GM18520 (cell line): ENCODE measurements around the gene PRRC2B.
"Not testable (repeated sequence)": the region's sequence is repeated elsewhere in the genome, so short reads cannot be mapped to it uniquely, and the experiment has no call there.

Experiments
- ATAC-seq: cut with Tn5 transposase; IDR thresholded peaks from one replicate; pipeline ENCODE4 v1.9.1; 2021; ENCODE audit not compliant: unreplicated experiment

The PRRC2B gene

DNA sequence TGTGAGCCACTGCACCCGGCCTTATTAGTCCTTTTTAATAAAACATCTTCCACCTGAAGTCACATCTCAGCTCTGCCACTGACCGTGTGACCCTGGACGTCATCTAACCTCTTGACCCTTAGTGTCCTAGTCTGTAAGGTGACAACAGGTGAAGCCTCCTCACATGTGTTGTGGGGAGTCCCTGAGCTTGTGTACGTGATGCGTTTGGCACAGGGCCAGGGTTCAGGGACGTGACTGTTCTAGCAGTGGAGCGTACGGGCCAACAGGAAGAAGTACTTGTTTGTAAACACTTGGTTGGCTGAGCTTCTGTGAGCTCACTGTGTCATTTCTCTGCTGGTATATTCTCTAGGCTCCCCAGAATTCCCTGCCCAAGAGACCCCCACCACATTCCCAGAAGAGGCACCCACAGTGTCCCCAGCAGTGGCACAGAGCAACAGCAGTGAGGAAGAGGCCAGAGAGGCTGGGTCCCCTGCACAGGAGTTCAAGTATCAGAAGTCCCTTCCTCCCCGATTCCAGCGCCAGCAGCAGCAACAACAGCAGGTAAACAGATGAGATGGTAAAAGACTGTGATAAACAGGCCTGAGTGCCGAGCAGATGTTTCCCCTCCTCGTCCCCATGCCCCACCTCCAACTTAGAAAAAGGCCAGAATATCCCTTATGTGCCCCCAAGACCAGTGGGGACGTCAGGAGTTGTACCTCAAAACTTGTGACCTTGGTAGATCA, 73.5 kb downstream of the PRRC2B start:
- ATAC-seq: no peak

DNA sequence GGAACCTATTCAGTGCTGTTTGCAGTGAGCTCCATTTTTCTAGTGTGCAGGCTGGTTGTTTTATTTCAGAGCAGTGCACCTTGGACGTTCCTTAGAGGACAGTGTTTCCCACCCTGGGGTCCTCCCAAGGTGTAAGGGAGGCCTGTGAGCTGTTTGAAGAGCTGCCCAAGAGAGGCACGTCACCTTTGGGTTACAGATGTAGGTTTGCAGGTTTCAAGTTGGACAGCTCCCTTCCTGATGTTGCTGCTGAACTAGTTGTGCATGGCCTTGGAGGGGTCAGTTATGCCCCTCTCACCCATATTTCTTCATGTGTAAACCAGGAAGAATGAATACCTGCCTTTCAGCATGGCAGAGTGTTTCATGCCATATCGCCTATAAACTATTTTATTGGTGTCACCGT, 74.1 kb downstream of the PRRC2B start:
- no peak for ATAC-seq

DNA sequence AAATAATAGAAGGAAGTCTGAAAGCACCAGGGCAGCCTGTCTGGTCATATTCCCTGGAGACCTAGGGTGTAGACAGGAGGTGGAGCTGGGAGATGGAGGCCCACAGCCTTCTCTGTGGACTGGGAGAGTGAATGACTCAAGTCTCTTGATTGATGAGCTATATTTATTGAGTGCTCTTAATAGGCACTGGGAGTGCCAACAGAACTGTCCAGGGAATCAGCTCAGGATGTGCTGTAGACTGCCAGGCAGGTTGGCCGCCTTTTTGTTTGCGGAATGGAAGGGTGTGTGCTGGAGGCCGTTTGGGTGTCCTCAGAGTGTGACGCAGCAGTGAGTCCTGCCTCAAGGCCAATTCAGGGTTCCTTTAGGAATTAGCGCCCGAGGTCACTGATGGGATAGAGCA, 75.5 kb downstream of the PRRC2B start:
- no peak for ATAC-seq

DNA sequence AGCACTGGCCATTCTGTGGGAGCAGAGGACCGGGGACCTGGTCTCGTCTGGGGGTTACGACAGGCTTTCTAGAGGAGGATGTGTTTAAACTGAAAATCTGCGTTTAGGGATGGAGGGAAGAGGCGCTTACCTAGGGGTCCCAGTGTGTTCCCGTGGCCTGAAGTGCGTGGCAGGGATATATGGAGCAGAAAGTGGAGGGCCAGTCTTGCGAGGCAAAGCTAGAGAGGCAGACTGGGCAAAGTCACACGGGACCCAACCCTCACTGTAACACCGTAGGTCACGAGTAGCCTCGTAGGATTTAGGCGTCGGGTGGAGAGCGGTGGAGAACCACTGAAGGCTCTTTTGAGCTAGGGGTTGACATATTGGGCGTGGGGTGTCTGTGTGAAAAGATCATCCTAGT, 76.1 kb downstream of the PRRC2B start:
- ATAC-seq: no peak

DNA sequence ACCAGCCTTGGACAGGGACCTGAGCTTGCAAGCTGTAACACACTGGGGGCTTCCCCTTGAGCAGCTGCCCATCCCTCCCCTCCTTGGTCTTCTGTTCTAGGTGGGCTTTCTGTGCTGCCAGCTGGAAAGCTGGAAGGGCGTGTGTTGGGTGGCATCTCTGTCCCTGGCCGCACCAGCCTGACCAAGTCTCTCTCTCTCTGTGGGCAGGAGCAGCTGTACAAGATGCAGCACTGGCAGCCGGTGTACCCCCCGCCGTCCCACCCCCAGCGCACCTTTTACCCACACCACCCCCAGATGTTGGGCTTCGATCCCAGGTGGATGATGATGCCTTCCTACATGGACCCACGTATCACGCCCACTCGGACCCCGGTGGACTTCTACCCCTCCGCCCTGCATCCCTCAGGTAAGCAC, 76.7 kb downstream of the PRRC2B start:
- no peak for ATAC-seq

DNA sequence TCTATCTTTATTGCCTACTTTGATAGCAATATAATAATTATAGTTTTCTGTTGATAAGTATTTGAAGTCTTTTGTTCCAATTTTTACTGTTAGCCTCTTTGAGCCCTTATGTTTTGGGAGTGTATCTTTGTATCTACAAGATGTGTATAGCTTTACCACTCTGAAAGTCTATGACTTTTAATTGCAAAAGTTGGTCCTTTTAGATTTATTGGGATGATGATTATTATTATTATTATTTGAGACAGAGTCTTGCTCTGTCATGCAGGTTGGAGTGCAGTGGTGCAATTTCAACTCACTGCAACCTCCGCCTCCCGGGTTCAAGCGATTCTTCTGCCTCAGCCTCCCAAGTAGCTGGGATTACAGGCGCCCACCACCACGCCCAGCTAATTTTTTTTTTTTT, 78.2 kb downstream of the PRRC2B start:
- ATAC-seq: not testable (repeated sequence)

DNA sequence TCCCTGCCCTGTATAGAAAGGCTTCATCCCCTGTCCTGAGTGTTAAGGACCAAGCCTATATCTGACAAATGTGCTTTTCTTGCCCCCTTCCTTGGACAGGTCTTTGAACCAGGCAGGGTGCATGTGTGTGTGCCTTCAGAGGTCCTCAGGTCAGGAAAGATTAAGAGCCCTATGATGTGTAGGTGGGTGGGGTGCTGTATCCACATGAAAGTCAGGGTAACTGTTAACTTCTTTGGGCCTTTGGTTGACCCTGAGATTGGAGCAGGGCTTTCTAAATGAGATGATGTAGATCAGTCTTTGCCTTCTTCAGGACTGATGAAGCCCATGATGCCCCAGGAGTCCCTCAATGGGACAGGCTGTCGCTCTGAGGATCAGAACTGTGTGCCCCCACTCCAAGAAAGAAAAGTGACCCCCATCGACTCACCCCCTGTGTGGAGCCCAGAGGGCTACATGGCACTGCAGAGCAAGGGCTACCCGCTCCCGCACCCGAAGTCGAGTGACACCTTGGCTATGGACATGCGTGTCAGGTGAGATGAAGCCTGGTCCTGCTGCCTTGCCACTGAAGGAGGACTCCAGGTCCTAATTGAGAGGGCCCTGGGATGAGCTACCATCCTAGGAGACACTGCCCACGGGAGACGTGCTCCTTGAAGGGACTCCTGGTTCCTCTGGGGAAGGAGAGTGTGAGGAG, 79.5 kb downstream of the PRRC2B start:
- ATAC-seq: no peak

DNA sequence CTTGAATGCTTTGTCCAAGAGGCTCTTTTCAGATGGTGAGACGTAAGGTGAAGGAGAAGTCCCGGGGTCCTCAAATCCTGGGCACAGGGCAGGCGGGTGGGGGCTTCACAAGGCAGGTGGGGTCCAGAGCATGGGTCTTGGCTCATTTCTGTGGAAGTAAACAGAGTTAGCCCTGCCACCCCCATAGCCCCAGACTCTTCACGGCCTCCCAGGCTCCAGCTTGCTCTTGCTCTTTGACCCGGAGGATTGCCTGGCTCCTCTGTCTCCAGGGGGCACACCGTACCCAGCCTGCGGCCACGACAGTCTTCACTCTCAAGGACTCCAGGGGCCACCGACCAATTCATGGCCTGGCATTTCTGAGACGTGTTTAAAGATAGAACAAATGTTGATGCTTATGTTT, 80.0 kb downstream of the PRRC2B start:
- ATAC-seq: no peak

DNA sequence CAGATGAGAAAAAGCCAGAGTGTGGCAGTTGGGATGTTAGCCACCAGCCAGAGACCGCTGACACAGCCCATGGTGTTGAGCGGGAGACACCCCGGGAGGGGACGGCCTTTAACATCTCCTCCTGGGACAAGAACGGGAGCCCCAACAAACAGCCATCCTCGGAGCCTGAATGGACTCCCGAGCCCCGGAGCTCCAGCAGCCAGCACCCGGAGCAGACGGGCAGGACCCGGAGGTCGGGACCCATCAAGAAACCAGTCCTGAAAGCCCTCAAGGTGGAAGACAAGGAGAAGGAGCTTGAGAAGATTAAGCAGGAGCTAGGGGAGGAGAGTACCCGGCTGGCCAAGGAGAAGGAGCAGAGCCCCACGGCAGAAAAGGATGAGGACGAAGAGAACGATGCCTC, 80.8 kb downstream of the PRRC2B start:
- ATAC-seq: no peak

DNA sequence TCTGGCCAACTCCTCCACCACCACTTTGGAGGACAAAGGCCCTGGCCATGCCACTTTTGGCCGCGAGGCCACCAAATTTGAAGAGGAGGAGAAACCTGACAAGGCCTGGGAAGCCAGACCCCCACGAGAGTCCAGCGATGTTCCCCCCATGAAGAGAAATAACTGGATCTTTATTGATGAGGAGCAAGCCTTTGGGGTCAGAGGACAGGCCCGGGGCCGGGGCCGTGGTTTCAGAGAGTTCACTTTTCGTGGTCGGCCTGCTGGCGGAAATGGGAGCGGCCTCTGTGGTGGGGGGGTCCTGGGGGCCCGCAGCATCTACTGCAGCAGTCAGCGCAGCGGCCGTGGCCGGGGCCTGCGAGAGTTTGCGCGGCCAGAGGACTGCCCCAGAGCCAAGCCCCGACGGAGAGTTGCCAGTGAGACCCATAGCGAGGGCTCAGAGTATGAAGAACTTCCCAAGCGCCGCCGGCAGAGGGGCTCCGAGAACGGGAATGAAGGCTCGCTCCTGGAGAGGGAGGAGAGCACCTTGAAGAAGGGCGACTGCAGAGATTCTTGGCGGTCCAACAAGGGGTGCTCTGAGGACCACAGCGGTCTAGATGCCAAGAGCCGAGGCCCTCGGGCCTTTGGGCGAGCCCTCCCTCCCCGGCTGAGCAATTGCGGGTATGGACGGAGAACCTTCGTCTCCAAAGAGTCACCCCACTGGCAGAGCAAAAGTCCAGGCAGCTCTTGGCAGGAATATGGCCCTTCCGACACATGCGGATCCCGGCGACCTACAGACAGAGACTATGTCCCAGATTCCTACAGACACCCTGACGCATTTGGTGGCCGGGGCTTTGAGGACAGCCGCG, 81.4 kb downstream of the PRRC2B start:
- no peak for ATAC-seq

DNA sequence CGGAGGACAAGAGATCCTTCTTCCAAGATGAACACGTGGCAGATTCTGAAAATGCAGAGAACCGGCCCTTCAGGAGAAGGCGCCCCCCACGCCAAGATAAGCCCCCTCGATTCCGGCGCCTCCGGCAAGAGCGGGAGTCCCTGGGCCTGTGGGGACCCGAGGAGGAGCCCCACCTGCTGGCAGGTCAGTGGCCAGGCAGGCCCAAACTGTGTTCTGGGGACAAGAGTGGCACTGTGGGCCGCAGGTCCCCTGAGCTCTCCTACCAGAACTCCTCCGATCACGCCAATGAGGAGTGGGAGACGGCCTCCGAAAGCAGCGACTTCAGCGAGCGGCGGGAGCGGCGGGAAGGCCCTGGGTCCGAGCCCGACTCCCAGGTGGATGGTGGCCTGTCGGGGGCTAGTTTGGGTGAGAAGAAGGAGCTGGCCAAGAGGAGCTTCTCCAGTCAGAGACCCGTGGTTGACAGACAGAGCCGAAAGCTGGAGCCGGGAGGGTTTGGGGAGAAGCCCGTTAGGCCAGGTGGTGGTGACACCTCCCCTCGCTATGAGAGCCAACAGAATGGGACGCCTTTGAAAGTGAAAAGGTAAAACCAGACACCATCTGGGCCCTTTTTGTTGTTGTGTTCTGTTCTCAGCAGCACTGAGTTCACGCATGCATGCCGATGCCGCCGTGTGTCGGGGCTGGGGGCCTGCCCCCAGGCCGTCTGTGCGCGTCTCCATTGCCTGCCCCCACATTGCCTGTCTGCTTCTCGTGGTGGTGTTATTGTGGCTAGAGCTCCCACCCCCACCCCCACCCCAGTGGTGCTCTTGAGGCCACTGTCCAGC, 82.3 kb downstream of the PRRC2B start:
- ATAC-seq: no peak

DNA sequence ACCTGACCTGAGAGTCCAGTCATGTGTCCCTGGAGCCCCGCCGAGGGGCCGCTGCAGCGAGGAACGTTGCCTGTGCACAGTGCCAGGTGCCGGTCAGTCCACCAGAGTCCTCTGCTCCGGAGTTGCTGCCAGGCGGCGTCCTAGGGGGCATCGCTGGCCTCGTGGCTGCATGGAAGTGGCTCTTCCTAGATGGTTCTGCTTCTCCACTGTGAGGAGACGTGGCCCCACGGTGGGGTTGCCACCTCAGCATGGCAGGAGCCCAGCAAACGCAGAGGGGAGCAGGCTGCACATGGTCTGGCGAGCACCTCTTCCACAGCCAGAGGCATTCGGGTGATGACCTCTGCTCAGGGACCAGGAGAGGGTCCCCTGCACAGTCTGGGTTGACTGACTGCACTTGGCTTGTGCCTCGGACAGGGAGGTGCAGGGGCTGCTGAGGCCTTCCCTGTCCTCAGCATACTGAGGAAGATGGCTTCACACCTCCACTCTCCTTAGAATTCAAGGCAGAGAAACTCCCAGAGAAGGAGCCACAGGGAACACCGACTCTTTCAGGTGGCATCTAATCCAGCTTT, 83.0 kb downstream of the PRRC2B start:
- no peak for ATAC-seq

DNA sequence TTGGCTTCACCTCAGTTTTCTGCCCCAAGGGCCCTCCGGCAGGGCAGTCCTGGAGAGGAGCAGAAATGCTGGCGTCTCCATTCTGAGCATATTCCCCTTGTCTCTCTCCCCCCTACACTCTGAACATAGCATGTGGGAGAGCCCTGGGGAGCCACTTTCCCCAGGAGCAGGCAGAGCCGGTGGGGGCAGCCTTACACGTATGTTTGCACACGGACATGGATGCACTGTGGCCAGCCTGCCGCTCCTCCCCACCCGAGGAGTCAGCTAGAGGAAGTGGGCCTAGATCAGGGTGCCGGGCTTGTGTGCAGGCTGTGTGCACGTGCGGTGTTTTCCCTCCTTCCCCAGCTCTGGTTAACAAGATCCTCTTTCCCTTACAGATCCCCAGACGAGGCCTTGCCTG, 83.5 kb downstream of the PRRC2B start:
- ATAC-seq: no peak

DNA sequence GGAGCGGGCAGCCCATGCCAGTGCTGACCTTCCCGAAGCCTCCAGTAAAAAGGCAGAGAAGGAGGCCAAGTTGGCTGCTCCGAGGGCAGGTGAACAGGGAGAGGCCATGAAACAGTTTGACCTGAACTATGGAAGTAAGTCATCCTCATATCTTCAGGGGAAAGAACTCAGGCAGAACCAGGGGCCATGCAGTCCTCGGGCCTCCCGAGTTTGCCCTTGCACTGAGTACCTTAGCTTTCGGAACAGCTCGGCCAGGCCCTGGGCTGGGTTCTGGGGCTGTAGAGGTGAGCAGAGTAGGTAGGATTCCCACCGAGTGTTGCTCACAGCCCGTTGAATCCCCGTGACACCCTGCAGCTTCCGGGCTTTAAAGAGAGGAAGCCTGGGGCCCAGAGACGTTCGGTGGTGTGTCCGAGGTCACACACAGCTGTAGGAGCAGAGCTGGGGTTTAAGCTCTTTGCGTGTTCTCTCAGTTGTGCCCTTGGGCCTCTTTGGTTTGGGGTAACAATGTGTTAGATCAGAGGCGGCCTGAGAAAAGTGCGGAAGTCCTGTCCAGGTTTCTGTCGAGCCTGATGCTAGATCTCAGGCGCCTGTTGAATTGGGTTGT, 84.0 kb downstream of the PRRC2B start:
- ATAC-seq: no peak

DNA sequence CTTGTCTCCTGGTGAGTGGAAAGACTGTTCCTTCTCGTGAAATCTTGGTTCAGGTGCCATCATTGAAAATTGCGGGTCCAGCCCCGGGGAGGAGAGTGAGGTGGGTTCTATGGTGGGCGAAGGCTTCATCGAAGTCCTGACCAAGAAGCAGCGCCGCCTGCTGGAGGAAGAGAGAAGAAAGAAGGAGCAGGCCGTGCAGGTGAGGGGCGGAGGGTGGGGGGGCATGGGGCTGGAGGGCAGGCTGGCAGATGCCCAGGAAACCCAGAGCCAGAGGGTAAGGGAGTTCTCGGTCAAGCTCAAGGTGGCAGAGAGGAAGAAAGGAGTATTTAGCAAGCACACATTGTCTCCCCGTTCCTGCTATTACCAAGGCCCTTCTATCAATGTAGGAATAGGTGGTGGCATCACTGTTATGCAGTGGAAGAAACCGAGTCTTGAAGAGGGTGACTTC, 84.6 kb downstream of the PRRC2B start:
- no peak for ATAC-seq

DNA sequence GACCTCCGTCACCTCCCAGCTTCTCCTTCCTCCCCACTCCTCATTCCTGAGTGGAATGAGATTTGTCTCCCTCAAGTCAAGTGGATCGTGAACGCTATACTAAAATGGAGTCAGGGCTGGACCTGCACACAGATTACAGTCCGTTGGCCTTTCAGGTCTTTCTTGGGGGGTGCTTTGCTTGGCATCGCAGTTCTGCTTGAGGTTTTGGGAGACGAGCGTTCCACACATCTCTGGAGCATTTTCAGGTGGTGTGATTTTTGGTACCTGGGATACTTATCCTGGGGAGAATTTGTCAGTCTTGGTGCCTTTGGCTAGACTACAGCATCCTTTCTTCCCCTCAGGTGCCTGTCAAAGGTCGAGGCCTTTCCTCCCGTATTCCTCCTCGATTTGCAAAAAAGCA, 85.0 kb downstream of the PRRC2B start:
- no peak for ATAC-seq

DNA sequence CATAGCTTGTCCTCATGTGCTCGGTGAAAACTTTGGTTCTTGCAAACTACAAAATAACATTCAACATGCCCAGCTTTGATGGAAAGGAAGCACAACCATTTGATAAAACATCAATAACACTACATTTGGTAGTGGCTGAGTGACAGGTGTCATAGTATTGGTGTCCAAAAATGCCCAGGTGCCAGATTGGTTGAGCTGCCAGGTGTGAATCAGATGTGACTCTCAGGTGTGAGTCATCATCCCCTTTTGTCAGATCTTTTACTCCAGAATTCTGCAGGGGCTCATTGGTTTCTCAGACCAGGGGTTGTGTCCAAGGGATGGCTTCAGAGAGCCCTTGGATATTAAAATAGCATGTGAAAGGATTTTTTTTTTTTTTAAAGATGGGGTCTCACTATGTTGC, 86.4 kb downstream of the PRRC2B start:
- no peak for ATAC-seq

DNA sequence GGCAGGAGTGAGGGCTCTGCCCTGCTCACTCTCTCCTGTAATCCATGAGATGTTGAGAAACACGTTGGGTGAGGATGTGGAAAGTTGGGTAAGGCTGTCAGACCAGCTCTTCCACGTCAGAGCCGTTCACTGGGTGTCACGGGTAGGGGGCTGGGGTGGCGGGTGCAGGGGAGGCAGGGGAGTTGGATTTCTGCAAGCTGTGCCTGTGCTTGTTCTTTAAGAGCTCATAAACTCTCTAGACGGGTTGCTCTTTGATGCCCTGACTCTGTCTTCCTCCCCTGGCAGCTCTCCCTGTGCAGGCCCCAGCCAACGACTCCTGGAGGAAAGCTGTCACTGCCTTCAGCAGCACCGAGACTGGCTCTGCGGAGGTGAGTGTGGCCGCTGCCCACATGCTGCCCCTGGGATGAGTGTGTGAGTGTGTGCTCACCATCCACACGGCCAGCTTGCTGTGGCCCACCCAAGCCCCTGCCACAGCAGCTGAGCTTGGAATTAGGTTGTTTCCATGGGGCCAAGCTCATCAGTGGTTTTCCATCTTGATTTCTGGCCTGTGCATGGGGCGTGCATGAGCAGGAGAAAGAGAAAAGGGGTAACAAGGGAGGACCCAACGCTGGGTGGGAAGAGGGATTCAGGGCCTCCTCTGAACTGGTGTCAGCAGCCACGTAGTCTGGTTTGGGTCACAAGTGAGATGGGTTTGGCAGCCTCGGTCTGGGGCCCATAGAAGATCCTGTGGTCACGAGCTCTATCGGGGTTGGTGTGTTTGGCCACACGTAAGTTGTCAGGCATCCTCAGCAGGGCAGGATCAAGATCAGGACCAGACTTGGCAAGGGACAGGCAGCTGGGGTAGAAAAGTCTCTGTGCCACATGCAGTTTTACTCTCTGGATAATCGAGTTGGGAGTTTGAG, 87.8 kb downstream of the PRRC2B start:
- ATAC-seq: no peak

DNA sequence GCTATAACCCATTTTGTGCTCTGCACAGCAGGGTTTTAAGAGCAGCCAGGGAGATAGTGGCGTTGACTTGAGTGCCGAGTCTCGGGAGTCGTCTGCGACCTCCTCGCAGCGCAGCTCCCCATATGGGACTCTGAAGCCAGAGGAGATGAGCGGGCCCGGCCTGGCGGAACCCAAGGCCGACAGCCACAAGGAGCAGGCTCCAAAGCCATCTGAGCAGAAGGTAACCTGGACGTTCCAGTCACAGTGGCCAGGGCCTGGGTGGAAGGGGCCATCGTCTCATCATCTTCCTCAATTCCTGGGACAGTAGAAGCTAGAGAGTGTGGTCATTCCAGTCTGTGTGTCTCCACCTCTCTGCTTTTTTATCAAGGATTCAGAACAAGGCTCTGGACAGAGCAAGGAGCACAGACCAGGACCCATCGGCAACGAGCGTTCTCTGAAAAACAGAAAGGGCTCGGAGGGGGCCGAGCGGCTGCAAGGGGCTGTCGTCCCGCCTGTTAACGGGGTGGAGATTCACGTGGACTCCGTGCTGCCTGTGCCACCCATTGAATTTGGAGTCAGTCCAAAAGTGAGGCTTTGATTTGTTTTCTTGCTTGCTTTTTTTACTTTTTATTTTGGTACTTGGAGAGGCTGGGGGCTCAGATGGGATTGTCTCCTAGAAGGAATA, 88.6 kb downstream of the PRRC2B start:
- ATAC-seq: no peak
